NCI-H2107 (cell line): ENCODE results near the gene CNTNAP2.
A peak's percentile ranks its signal among the peaks of the same experiment; 100 is the strongest.

Experiments used
- DNase-seq: peaks from one replicate; lab custom pipeline; 2025; lab: John Stamatoyannopoulos, UW

Gene CNTNAP2

DNA sequence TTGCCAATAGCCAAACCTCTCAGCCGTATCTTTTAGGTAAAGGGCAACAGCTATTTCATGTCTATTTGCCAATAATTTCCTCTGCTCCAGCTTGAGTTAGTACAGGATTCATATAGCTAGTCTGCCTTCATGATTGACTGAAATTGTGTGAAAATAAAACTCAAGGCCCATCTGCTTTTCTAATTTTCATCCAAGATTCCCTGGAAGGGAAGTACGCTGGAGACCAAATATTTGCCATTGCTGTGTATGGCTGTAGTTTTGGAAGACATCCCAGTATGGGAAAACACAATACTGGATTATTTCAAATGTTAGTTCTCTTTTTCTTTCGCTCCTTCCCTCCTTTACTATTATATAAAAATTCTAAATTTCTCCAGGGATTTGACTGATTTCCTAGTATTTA is 652.4 kb downstream of the CNTNAP2 start:
- DNase-seq = no peak

DNA sequence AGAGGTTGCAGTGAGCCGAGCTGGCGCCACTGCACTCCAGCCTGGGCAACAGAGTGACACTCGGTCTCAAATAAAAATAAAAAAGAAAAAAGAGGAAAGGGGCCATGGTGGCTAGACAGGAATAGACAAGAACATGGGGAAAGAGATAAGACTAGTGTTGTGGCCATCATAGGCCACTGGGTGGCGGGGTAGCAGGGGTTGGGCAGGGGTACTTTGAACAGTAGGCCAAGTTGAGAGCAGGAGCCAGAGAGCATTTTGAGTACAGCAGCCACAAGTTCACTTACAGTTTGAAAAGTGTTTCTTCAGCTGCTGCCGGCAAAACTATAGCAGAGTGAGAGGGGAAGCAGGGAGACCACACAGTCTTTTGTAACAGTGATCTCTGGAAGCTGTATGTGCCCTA is 656.0 kb downstream of the CNTNAP2 start:
- no peak for DNase-seq

DNA sequence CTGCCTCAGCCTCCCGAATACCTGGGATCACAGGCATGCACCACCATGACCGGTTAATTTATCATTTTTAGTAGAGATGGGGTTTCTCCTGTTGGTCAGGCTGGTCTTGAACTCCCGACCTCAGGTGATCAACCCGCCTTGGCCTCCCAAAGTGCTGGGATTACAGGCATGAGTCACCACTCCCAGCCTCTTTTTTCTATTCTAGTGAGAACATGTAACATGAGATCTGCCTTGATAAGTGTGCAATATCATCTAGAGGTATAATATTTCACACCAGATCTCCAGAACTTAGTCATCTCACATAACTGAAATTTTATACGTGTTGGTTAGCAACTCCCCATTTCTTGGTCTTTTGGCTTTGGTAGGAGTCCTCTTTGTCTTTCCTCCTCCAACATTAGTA is 656.9 kb downstream of the CNTNAP2 start:
- peak; percentile 6 for DNase-seq

GRCh38 chr7:146781352-146782116 is 664.9 kb downstream of the CNTNAP2 start:
- no peak for DNase-seq

GRCh38 chr7:146787266-146787665 is 670.7 kb downstream of the CNTNAP2 start:
- DNase-seq = no peak

DNA sequence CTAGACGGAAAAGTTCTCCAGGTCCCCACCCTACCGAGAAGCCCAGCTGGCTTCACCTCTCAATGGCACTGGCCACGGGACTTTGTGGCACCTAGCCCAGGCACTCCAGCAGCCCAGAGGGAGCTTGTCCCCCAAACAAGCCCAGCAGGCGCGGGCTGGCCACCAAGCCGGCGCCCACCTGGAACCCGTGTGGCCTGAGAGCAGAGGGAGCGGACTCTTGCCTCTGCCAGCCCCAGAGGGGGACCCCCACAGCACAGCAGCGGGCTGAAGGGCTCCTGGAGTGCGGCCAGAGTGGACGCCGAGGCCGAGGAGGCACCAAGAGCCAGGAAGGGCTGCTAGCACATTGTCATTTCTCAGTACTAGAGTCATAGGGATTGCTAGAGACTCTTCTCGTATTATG is 671.4 kb downstream of the CNTNAP2 start:
- DNase-seq = no peak

- DNase-seq = no peak
Observed at GRCh38 chr7:146791344-146792285, 675.0 kb downstream of the CNTNAP2 start.

- DNase-seq = no peak
Observed at GRCh38 chr7:146804620-146805019, 688.0 kb downstream of the CNTNAP2 start.

- DNase-seq = no peak
Observed at GRCh38 chr7:146805082-146805481, 688.5 kb downstream of the CNTNAP2 start.

GRCh38 chr7:146826329-146826728 is 709.7 kb downstream of the CNTNAP2 start:
- no peak for DNase-seq

GRCh38 chr7:146830686-146831085 is 714.1 kb downstream of the CNTNAP2 start:
- no peak for DNase-seq

DNA sequence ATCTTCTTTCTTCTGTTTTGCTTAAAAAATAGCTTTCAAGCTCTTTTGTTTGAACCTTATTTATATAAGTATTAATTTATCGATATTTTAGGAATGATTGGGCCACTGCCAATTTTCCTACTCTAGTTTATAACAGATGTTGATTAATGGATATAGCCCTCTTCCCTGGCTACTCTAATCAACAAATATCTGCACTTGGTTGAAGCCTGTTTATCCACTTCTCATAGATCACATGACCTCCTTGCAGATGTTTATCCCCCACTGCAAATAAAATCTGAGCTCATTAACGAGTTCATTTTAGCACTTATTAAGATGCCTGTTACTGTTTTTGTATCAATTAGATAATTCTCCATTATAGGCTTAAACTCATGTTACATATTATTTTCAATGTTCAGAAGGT is 715.3 kb downstream of the CNTNAP2 start:
- DNase-seq = no peak

DNA sequence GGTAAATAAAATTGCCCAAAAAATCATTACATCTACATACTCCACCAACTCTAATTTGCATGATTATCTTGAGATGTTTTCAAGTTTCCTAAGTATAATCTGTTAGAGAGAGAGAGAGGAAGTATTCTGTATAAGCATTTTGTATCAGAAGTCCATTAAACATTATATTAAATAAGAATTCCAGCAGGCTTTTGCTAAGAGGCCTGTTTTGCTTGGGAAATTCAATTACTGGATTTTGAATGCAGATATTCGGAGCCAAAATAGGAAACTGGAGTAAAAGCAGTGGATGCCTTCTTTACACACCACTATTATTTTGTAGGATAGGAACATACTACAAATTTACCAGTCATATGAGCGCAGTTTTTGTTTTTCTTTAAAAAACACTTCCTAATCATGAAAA is 727.8 kb downstream of the CNTNAP2 start:
- no peak for DNase-seq

GRCh38 chr7:146858690-146859089 is 742.1 kb downstream of the CNTNAP2 start:
- DNase-seq = no peak

- DNase-seq = no peak
Observed at GRCh38 chr7:146861701-146862100, 745.1 kb downstream of the CNTNAP2 start.

GRCh38 chr7:146862415-146862814 is 745.8 kb downstream of the CNTNAP2 start:
- DNase-seq = no peak

DNA sequence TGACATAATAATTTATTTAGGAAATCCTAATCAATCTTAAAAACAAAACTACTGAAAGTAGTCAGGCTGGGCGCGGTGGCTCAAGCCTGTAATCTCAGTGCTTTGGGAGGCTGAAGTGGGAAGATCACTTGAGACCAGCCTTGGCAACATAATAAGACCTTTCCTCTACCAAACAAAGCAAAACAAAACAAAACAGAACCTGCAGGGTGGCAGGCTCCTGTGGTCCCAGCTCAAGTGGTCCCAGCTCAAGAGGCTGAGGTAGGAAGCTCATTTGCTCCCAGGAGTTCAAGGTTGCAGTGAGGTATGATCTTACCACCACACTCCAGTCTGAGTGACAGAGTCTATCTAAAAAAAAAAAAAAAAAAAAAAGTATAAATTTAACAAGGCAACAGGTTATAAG is 748.0 kb downstream of the CNTNAP2 start:
- DNase-seq = no peak

DNA sequence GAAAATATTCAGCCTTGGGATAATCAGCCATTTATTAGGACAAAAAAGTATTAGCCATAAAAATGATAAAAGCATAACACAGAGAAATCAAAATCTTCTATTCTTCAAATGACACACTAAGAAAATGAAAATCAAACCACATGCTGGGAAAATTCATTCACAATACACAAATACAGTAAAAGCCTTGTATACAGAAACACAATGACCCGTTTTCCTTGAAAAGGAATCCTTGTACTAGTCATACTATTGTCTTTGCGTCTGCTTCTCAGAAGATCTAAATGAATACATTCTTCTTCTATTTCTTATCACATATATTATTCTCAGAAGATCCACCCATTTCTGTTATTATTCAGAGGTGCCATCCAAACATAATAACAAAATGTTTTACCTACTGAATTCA is 749.1 kb downstream of the CNTNAP2 start:
- no peak for DNase-seq

DNA sequence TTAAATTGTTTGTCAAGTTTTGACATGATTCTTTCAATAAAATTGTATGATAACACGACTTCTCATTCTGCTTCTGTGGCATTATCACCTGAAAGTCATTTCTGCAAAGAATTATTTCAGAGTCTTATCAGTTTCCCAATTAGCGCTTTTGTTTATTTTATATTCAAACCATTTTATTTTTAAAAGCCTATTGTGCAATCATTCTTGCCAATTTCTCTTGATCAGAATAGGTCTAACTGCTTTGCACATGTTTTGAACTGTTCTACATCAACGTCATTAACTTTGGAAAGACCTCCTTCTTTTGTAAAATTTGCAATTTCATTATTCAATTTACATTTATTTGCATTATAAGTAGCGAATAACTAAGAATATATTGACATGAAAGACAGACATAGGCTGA is 758.1 kb downstream of the CNTNAP2 start:
- DNase-seq = no peak

DNA sequence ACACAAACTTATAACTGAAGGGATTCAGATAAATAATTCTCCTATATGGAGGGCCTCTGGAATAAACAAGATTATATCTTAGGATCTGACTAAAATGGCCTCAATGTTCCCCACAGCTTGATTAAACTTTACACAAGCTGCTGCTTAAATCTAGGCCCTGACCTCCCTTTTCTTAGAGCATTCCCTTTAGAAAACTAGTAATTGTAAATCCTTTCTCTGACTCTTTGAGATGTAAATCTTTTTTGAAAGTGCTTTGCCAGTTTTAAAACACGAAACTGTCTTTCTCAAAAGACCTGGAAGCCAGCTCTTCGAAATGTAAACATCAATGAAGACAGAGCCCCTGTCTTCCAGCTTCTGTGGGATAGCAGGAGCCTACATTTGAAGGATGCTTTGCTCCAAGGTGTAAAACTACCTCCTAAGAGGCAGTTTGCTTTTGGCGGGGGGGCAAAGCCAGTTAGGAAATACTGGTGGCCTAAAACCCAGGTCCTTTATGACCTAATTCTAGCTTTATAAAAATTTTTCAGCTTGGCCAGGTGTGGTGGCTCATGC is 758.7 kb downstream of the CNTNAP2 start:
- DNase-seq = no peak

GRCh38 chr7:146875981-146876380 is 759.4 kb downstream of the CNTNAP2 start:
- no peak for DNase-seq

GRCh38 chr7:146876411-146876810 is 759.8 kb downstream of the CNTNAP2 start:
- no peak for DNase-seq

- no peak for DNase-seq
Observed at GRCh38 chr7:146878901-146879300, 762.3 kb downstream of the CNTNAP2 start.
